NCI-H774 (cell line): ENCODE results near the gene CACNA1I.

Experiments used
- DNase-seq: peaks from one replicate; lab custom pipeline; 2025; lab: John Stamatoyannopoulos, UW

Gene CACNA1I

GRCh38 chr22:39625569-39626537 lies 55.3 kb downstream of the CACNA1I start:
- DNase-seq, result no peak

GRCh38 chr22:39627208-39627607 lies 56.7 kb downstream of the CACNA1I start:
- no peak for DNase-seq

- DNase-seq, result no peak
These were observed 57.5 kb downstream of the CACNA1I start for GRCh38 chr22:39627865-39628562.

- DNase-seq, result no peak
These were observed 58.1 kb downstream of the CACNA1I start for GRCh38 chr22:39628563-39629080.

GRCh38 chr22:39629851-39630250 lies 59.3 kb downstream of the CACNA1I start:
- no peak for DNase-seq

GRCh38 chr22:39630721-39631120 lies 60.2 kb downstream of the CACNA1I start:
- no peak for DNase-seq

- no peak for DNase-seq
These were observed 61.1 kb downstream of the CACNA1I start for GRCh38 chr22:39631381-39632286.

GRCh38 chr22:39634530-39635405 lies 64.2 kb downstream of the CACNA1I start:
- no peak for DNase-seq

GRCh38 chr22:39635719-39636118 lies 65.2 kb downstream of the CACNA1I start:
- DNase-seq, result no peak

- no peak for DNase-seq
These were observed 68.4 kb downstream of the CACNA1I start for GRCh38 chr22:39638958-39639357.

GRCh38 chr22:39641660-39642310 lies 71.2 kb downstream of the CACNA1I start:
- no peak for DNase-seq

GRCh38 chr22:39643311-39644083 lies 72.9 kb downstream of the CACNA1I start:
- no peak for DNase-seq

- no peak for DNase-seq
These were observed 75.0 kb downstream of the CACNA1I start for GRCh38 chr22:39645532-39645931.

GRCh38 chr22:39646398-39647063 lies 76.0 kb downstream of the CACNA1I start:
- no peak for DNase-seq

GRCh38 chr22:39647836-39648629 lies 77.5 kb downstream of the CACNA1I start:
- no peak for DNase-seq

GRCh38 chr22:39648630-39648950 lies 78.0 kb downstream of the CACNA1I start:
- no peak for DNase-seq

GRCh38 chr22:39649500-39650089 lies 79.0 kb downstream of the CACNA1I start:
- DNase-seq, result no peak
